A673 (cell line): Measurements from ENCODE around the gene ALDH9A1.

Source experiments
- EZH2 ChIP-seq: fragments of 200-600 bp; sonication (generic); IDR thresholded peaks from 2 replicates; pipeline ENCODE4 v1.6.1; 2017; ENCODE audit warnings: borderline replicate concordance, low read depth, mild to moderate bottlenecking, mixed read lengths, antibody characterized with exemption, low read length; ENCODE audit not compliant: poor library complexity, severe bottlenecking
- TF ChIP-seq, protein P1 (sequence below): fragments of 300-800, 200-600 bp; sonication (generic); conservative IDR thresholded peaks from 2 replicates; pipeline ENCODE4 v1.5.1; 2017; ENCODE audit warnings: low read depth, mild to moderate bottlenecking, antibody characterized with exemption, low read length, moderate library complexity, mixed read lengths

DNA sequence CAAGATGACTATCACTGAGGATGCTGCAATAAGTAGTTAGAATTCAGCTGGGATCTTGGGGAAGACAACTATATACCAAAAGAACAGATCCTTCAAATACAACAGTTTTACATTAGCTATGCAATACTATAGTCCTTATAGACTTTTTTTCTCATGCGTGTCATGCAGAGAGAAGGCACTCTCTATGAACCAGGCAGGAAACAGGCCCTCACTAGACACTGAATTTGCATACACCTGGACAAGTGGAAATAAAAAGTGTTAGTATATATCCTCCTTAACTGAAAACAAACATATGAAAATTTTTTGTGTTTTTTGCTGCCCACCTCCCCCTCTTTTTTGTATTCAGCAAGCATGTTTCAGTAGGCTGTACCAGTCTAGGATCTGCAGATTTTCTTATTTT lies 40.4 kb upstream of the ALDH9A1 start:
- no peak for TF ChIP-seq EZH2
- TF ChIP-seq, protein P1, sequence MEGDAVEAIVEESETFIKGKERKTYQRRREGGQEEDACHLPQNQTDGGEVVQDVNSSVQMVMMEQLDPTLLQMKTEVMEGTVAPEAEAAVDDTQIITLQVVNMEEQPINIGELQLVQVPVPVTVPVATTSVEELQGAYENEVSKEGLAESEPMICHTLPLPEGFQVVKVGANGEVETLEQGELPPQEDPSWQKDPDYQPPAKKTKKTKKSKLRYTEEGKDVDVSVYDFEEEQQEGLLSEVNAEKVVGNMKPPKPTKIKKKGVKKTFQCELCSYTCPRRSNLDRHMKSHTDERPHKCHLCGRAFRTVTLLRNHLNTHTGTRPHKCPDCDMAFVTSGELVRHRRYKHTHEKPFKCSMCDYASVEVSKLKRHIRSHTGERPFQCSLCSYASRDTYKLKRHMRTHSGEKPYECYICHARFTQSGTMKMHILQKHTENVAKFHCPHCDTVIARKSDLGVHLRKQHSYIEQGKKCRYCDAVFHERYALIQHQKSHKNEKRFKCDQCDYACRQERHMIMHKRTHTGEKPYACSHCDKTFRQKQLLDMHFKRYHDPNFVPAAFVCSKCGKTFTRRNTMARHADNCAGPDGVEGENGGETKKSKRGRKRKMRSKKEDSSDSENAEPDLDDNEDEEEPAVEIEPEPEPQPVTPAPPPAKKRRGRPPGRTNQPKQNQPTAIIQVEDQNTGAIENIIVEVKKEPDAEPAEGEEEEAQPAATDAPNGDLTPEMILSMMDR = no peak
